ENCODE results near the gene HDAC4. TPM values are rescaled to one million over a fixed set of nuclear protein-coding genes. Genes with fewer than 3 reads are reported as not detected.

The HDAC4 gene
- total and polyA plus RNA-seq, 10 of the 15 experiments (the other 5 are each of a cell fraction or from before 2014, with no cell fraction given) = 0.22 to 15.7 (median 4.8) TPM

GRCh38 chr2:239439754-239440315 lies 39.0 kb upstream of the HDAC4 start (continued):
- TF ChIP-seq NKRF (conservative IDR thresholded peaks at IDR 0.05) = no peak
- TF ChIP-seq, protein P1, sequence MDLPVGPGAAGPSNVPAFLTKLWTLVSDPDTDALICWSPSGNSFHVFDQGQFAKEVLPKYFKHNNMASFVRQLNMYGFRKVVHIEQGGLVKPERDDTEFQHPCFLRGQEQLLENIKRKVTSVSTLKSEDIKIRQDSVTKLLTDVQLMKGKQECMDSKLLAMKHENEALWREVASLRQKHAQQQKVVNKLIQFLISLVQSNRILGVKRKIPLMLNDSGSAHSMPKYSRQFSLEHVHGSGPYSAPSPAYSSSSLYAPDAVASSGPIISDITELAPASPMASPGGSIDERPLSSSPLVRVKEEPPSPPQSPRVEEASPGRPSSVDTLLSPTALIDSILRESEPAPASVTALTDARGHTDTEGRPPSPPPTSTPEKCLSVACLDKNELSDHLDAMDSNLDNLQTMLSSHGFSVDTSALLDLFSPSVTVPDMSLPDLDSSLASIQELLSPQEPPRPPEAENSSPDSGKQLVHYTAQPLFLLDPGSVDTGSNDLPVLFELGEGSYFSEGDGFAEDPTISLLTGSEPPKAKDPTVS (IDR thresholded peaks at IDR 0.05; ENCODE audit: low read depth, low read length) = no peak

GRCh38 chr2:239438995-239439753 lies 38.4 kb upstream of the HDAC4 start:
- Histone ChIP-seq H3K27me3 (replicated peaks in 1 of 2; ENCODE audit: control insufficient read depth in 2 of 2, insufficient read depth in 2 of 2, low read length in 1 of 2) (peaks cover 3 to 6% of the 10 kb centered on the region in 2 experiments; a peak in 3 of 4 replicates), H3K79me2 (ENCODE audit: control insufficient read depth, insufficient read depth, low read length) (no peaks in the 10 kb centered on the region), H3K36me3 (ENCODE audit: control insufficient read depth in 2 of 2, insufficient read depth in 2 of 2, low read length in 1 of 2) (no peaks in the 10 kb centered on the region), H3K9me3 (replicated peaks; ENCODE audit: control insufficient read depth, insufficient read depth, low read length) (no peaks in the 10 kb centered on the region; the same call in 2 of the 3 replicates), H3K9ac (ENCODE audit: control insufficient read depth, insufficient read depth, low read length) (no peak overlapping the region), H3K27ac (ENCODE audit: control insufficient read depth, insufficient read depth) (no peak overlapping the region), H3K4me2 (ENCODE audit: control insufficient read depth, insufficient read depth) (no peak overlapping the region), H3K4me3 (no peak overlapping the region), H3K4me1 (ENCODE audit: control insufficient read depth, insufficient read depth, low read length) (no peaks in the 10 kb centered on the region), H2AFZ (ENCODE audit: control insufficient read depth, low read depth, low read length) (no peak overlapping the region), H4K20me1 (ENCODE audit: control insufficient read depth, insufficient read depth) (no peaks in the 10 kb centered on the region)
- BruUV-seq (replicated peaks) = no TSS peak
- ATAC-seq (no peak), FAIRE-seq (no peak), DNase-seq (ENCODE audit: low read depth, low spot score) (no peak)
- ChIA-PET SMC1A (ENCODE audit: uncharacterized antibody, unreplicated experiment) (no interaction called here), POLR2A (no interaction called here), RAD21 (ENCODE audit: unreplicated experiment) (no interaction called here), CTCF (interaction anchor here (0.7 kb wide), 1 partner anchor 76 kb away, joined by 3 read pairs; no protein-coding TSS in a partner anchor)
- 45% methylated on average over 21 of the region's 21 CpGs for WGBS (ENCODE audit: insufficient coverage, insufficient replicate concordance, low lambda C conversion rate, missing lambda C conversion rate)
- in situ Hi-C loops (cut with MboI) = no loop called here
- TF ChIP-seq TBL1XR1 (IDR thresholded peaks at IDR 0.05; ENCODE audit: low read depth, low read length) (no peak), ZBED1 (IDR thresholded peaks at IDR 0.05; ENCODE audit: borderline replicate concordance) (no peak), MXI1 (IDR thresholded peaks at IDR 0.05; ENCODE audit: low read depth, low read length) (no peak), NR2C1 (IDR thresholded peaks at IDR 0.05) (no peak), HDAC2 (IDR thresholded peaks at IDR 0.05) (no peak), SRF (IDR thresholded peaks at IDR 0.05; ENCODE audit: low read depth in 2 of 2, low read length in 2 of 2) (no peak), MYB (IDR thresholded peaks at IDR 0.05; ENCODE audit: borderline replicate concordance, low read depth, low read length) (no peak), NFYA (IDR thresholded peaks at IDR 0.05; ENCODE audit: borderline replicate concordance, low read depth, low read length) (no peak)
- TF ChIP-seq, protein P2, sequence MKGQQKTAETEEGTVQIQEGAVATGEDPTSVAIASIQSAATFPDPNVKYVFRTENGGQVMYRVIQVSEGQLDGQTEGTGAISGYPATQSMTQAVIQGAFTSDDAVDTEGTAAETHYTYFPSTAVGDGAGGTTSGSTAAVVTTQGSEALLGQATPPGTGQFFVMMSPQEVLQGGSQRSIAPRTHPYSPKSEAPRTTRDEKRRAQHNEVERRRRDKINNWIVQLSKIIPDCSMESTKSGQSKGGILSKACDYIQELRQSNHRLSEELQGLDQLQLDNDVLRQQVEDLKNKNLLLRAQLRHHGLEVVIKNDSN (IDR thresholded peaks at IDR 0.05; ENCODE audit: borderline replicate concordance, extremely low read length, insufficient read depth, low read depth, low read length) = no peak
- TF ChIP-seq, protein P3, sequence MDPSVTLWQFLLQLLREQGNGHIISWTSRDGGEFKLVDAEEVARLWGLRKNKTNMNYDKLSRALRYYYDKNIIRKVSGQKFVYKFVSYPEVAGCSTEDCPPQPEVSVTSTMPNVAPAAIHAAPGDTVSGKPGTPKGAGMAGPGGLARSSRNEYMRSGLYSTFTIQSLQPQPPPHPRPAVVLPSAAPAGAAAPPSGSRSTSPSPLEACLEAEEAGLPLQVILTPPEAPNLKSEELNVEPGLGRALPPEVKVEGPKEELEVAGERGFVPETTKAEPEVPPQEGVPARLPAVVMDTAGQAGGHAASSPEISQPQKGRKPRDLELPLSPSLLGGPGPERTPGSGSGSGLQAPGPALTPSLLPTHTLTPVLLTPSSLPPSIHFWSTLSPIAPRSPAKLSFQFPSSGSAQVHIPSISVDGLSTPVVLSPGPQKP (IDR thresholded peaks at IDR 0.05; ENCODE audit: low read depth, low read length) = no peak
- intact Hi-C loops (cut with micrococcal nuclease; ENCODE audit: unreplicated experiment) = no loop called here

Measured in GM12878 (cell line).